Left lung (tissue), 10 donors: ENCODE measurements around the gene FAM240B. TPM values are rescaled to one million over a fixed set of nuclear protein-coding genes. Genes with fewer than 3 reads are reported as not detected.
A peak's percentile ranks its signal among the peaks of the same experiment; 100 is the strongest.

Experiments used
- ATAC-seq: fragments of 200-7000 bp; cut with Tn5 transposase; one replicate; pipeline ENCODE4 v1.9.1; 2020; ENCODE audit warnings: moderate library complexity
- DNase-seq, 4 donors: peaks; one replicate each; pipeline ENCODE4 v3.0.0-alpha.2; 2013 to 2020
- H3K27ac ChIP-seq, 2 donors: fragments of 200-600 bp; sonication (generic) in 1 of 2; one replicate each; pipeline versions ENCODE4 v1.5.0 to v1.8.0; 2020 to 2021
- H3K27me3 ChIP-seq, 2 donors: fragments of 200-600 bp; sonication (generic) in 1 of 2; one replicate each; pipeline versions ENCODE4 v1.5.0 to v1.8.0; 2020 to 2021
- H3K36me3 ChIP-seq, 2 donors: fragments of 200-600 bp; sonication (generic) in 1 of 2; one replicate each; pipeline versions ENCODE4 v1.5.0 to v1.8.0; 2020 to 2021
- H3K4me1 ChIP-seq, 2 donors: fragments of 200-600 bp; one replicate each; pipeline ENCODE4 v1.8.0; 2021
- H3K4me3 ChIP-seq, 2 donors: fragments of 200-600 bp; sonication (generic) in 1 of 2; one replicate each; pipeline versions ENCODE4 v1.5.0 to v1.8.0; 2020 to 2021; ENCODE audit warnings: mild to moderate bottlenecking in 1 of 2
- H3K9me3 ChIP-seq, 2 donors: fragments of 200-600 bp; sonication (generic) in 1 of 2; one replicate each; pipeline versions ENCODE4 v1.5.0 to v1.8.0; 2020 to 2021
- CTCF ChIP-seq, 2 donors: fragments of 200-600 bp; sonication (generic) in 1 of 2; IDR thresholded peaks; one replicate each; pipeline versions ENCODE4 v1.5.0 to v1.8.0; 2021; ENCODE audit warnings: antibody characterized with exemption in 2 of 2
- intact Hi-C, 2 donors: fragments of 100-400 bp; cut with DNase I; formaldehyde crosslinking; loops; one replicate each; pipeline versions ENCODE4 v1.11.2 to v1.14.2; 2022
- polyA plus RNA-seq, 6 donors: library from polyadenylated mRNA; unstranded; fragments of 120-200 nt; gene quantifications; one replicate each; pipeline ENCODE4 v1.2.1, GENCODE V29; 2013; ENCODE audit not compliant: insufficient read length in 6 of 6
- total RNA-seq, 2 donors: library from RNA; stranded (reverse); fragmentation: NEBNext Ultra II Directional; extraction: Animal tissue kit (Norgen Biotek cat#: 25700); gene quantifications; one replicate each; pipeline ENCODE4 v1.2.1, GENCODE V29; 2021
- donor health status: DM: no; HTN: yes; CAD: no.
- donor health status: DM: no; HTN: no; CAD: no.

FAM240B gene
- total and polyA plus RNA-seq, 8 donors = 0.17 to 0.24 TPM; not detected in 6

DNA sequence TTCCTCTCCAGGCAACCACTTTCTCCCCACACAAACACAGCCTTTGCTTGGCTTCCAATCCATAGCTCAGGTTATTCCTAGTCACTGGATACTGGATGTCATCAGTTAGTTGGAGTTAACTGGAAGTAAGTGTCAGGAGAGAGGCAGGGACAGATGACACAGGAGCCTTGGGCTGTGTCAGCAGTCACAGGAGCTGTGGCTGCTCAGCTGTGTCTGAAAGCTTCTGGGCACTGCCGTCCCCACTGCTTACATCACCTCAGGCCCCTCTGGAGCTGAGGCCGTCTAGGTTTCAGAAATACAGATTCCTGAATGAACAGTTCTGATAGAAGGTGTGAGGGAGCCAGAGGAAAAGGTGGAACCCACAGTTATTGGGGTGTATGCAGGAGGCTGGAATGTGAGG lies 17.3 kb upstream of the FAM240B start:
- peaks cover 6 to 11% of the 10 kb centered on the region in 2 donors for H3K27me3 ChIP-seq
- intact Hi-C loops = no loop called here
- H3K9me3 ChIP-seq = no peaks in the 10 kb centered on the region
- no peak overlapping the region for H3K4me3 ChIP-seq
- H3K27ac ChIP-seq = no peak overlapping the region
- no peaks in the 10 kb centered on the region for H3K4me1 ChIP-seq
- DNase-seq (no peak), ATAC-seq (no peak)
- no peaks in the 10 kb centered on the region for H3K36me3 ChIP-seq
- TF ChIP-seq CTCF (IDR thresholded peaks at IDR 0.05) = no peak

GRCh38 chr9:38734831-38735230 lies 14.9 kb upstream of the FAM240B start:
- H3K4me1 ChIP-seq = no peaks in the 10 kb centered on the region
- no peaks in the 10 kb centered on the region for H3K36me3 ChIP-seq
- H3K9me3 ChIP-seq = no peaks in the 10 kb centered on the region
- intact Hi-C loops = no loop called here
- H3K4me3 ChIP-seq = no peak overlapping the region
- H3K27ac ChIP-seq = no peak overlapping the region
- ATAC-seq (no peak), DNase-seq (no peak)
- TF ChIP-seq CTCF (IDR thresholded peaks at IDR 0.05) = no peak
- H3K27me3 ChIP-seq = peaks cover 4 to 6% of the 10 kb centered on the region in 2 donors

DNA sequence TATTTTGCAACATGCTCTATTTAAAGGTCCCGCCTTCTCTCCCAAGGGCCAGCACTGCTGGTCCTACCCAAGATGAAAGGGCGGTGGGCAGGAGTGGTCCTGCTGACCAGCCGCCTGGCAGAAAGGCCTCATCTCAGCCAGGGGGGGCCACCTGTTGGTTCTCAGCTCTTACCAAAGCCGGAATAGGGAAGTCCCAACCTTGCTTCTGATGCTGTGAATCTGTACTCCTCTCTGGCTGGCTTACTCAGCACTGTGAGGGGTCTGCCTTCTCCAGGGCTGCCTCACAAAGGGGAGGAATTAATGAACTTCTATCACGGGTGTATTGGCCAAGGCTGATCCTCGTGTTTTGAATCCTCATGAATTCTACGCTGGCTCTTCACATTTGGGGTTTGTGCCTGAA lies 13.6 kb upstream of the FAM240B start:
- Histone ChIP-seq H3K4me3 (no peak overlapping the region), H3K4me1 (no peaks in the 10 kb centered on the region), H3K9me3 (no peaks in the 10 kb centered on the region), H3K27ac (no peak overlapping the region), H3K36me3 (no peaks in the 10 kb centered on the region), H3K27me3 (no peaks in the 10 kb centered on the region)
- intact Hi-C loops = no loop called here
- no peak for TF ChIP-seq CTCF (IDR thresholded peaks at IDR 0.05)
- no peak for DNase-seq
- peak; percentile 13 for ATAC-seq

- no peak for DNase-seq
- Histone ChIP-seq H3K4me3 (no peak overlapping the region), H3K9me3 (no peaks in the 10 kb centered on the region), H3K4me1 (no peaks in the 10 kb centered on the region), H3K27ac (no peak overlapping the region), H3K27me3 (no peaks in the 10 kb centered on the region), H3K36me3 (no peaks in the 10 kb centered on the region)
- ATAC-seq = peak; percentile 70
- no peak for TF ChIP-seq CTCF (IDR thresholded peaks at IDR 0.05)
- intact Hi-C loops = no loop called here
Observed at GRCh38 chr9:38732885-38733284, 13.0 kb upstream of the FAM240B start.

DNA sequence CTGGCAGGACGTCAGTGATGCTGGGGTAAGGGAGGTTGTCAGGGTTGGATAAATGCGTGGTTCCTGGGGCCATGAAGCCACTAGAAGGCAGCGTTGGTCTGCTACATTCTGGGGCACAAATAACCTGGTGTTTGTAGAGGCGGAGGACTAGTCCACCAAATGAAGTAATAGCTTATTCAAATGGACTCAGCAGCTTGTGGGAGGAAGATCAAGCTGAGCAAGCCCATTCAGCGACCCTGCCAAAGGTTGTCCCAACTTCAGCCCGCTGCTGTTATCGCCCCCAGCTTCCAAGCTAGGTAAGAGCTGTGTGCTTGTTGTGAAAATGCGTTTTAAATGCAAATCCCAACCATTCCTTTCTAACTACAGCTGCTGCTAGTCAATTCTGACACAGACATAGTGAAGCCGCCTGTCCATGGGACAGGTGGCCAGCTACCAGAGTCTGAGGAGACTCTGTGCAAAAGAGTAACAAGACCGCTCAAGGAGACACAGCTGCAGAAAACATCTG lies 7.6 kb upstream of the FAM240B start:
- ATAC-seq = peak; percentile 88

More for the DNA sequence above, 7.6 kb upstream of the FAM240B start:
- Histone ChIP-seq H3K27ac (no peak overlapping the region), H3K4me1 (no peaks in the 10 kb centered on the region), H3K4me3 (no peak overlapping the region), H3K9me3 (no peaks in the 10 kb centered on the region), H3K36me3 (no peaks in the 10 kb centered on the region), H3K27me3 (no peaks in the 10 kb centered on the region)
- intact Hi-C loops = no loop called here
- DNase-seq = peak in 1 of 4 donors; percentile 16
- no peak for TF ChIP-seq CTCF (IDR thresholded peaks at IDR 0.05)
